GM21381 (cell line): ENCODE measurements around the gene TMEM179.

Experiments used
- ATAC-seq: cut with Tn5 transposase; IDR thresholded peaks from one replicate; pipeline ENCODE4 v1.9.1; 2021; ENCODE audit warnings: mild to moderate bottlenecking, moderate library complexity; ENCODE audit not compliant: unreplicated experiment

TMEM179 gene

GRCh38 chr14:104573930-104574329 is 30.6 kb downstream of the TMEM179 start:
- ATAC-seq: no peak

GRCh38 chr14:104572668-104573067 is 31.9 kb downstream of the TMEM179 start:
- ATAC-seq: no peak

GRCh38 chr14:104572024-104572626 is 32.4 kb downstream of the TMEM179 start:
- no peak for ATAC-seq

- ATAC-seq: no peak
Measured at GRCh38 chr14:104571246-104571645, 33.3 kb downstream of the TMEM179 start.

- no peak for ATAC-seq
Measured at GRCh38 chr14:104569435-104569834, 35.1 kb downstream of the TMEM179 start.

- no peak for ATAC-seq
Measured at GRCh38 chr14:104568620-104569019, 36.0 kb downstream of the TMEM179 start.

- ATAC-seq: no peak
Measured at GRCh38 chr14:104567957-104568225, 36.7 kb downstream of the TMEM179 start.

GRCh38 chr14:104567141-104567956 is 37.2 kb downstream of the TMEM179 start:
- no peak for ATAC-seq

- no peak for ATAC-seq
Measured at GRCh38 chr14:104564744-104565679, 39.6 kb downstream of the TMEM179 start.

- ATAC-seq: no peak
Measured at GRCh38 chr14:104563742-104564615, 40.6 kb downstream of the TMEM179 start.

- no peak for ATAC-seq
Measured at GRCh38 chr14:104563191-104563741, 41.3 kb downstream of the TMEM179 start.

GRCh38 chr14:104562606-104563005 is 42.0 kb downstream of the TMEM179 start:
- ATAC-seq: no peak

GRCh38 chr14:104561632-104562495 is 42.7 kb downstream of the TMEM179 start:
- no peak for ATAC-seq

- ATAC-seq: no peak
Measured at GRCh38 chr14:104561124-104561557, 43.4 kb downstream of the TMEM179 start.

- ATAC-seq: no peak
Measured at GRCh38 chr14:104560586-104560945, 44.0 kb downstream of the TMEM179 start.

GRCh38 chr14:104559804-104560585 is 44.6 kb downstream of the TMEM179 start:
- no peak for ATAC-seq

GRCh38 chr14:104559028-104559803 is 45.4 kb downstream of the TMEM179 start:
- ATAC-seq: no peak
